DND-41 (cell line): ENCODE results near the gene HNRNPH3.

Source experiments
- ATAC-seq: fragments of 200-7000 bp; cut with Tn5 transposase; 3 replicates; pipeline ENCODE4 v1.9.1; 2021; ENCODE audit warnings: low read depth; ENCODE audit not compliant: insufficient read depth
- DNase-seq: peaks from one replicate; pipeline ENCODE4 v3.0.0-alpha.2; 2020
- H2AFZ ChIP-seq: 2 replicates; pipeline ENCODE4 v1.6.0; 2012; ENCODE audit warnings: low read depth, low read length
- H3K27ac ChIP-seq: 2 replicates; pipeline ENCODE4 v1.5.1; 2012; ENCODE audit warnings: low read length, inconsistent platforms
- H3K27me3 ChIP-seq: fragments of 200-600 bp; sonication (generic); 2 replicates; pipeline ENCODE4 v1.6.0; 2012; ENCODE audit warnings: low read length, mild to moderate bottlenecking, inconsistent platforms; ENCODE audit not compliant: insufficient read depth, poor library complexity
- H3K36me3 ChIP-seq: 2 replicates; pipeline ENCODE4 v1.5.1; 2012; ENCODE audit warnings: low read length, inconsistent platforms; ENCODE audit not compliant: insufficient read depth
- H3K4me1 ChIP-seq: 2 replicates; pipeline ENCODE4 v1.5.1; 2012; ENCODE audit warnings: mild to moderate bottlenecking, low read length; ENCODE audit not compliant: insufficient read depth
- H3K4me2 ChIP-seq: 2 replicates; pipeline ENCODE4 v1.6.0; 2012; ENCODE audit warnings: mild to moderate bottlenecking, moderate library complexity, low read length, inconsistent platforms; ENCODE audit not compliant: insufficient read depth
- H3K4me3 ChIP-seq, 2 experiments: fragments of 200-600 bp in 1 of 2; shearing (Covaris generic) in 1 of 2; 2 replicates each; pipeline ENCODE4 v1.5.1; 2012 to 2016; ENCODE audit warnings: inconsistent platforms in 2 of 2, low read length in 2 of 2, mild to moderate bottlenecking in 2 of 2, low read depth in 1 of 2, moderate library complexity in 1 of 2
- H3K79me2 ChIP-seq: 2 replicates; pipeline ENCODE4 v1.6.0; 2012; ENCODE audit warnings: low read length, inconsistent platforms; ENCODE audit not compliant: insufficient read depth
- H3K9ac ChIP-seq: 2 replicates; pipeline ENCODE4 v1.6.0; 2012; ENCODE audit warnings: low read depth, mild to moderate bottlenecking, inconsistent platforms, low read length, moderate library complexity
- H3K9me3 ChIP-seq: 2 replicates; pipeline ENCODE4 v1.5.1; 2012; ENCODE audit warnings: low read length, moderate library complexity, mild to moderate bottlenecking, inconsistent platforms; ENCODE audit not compliant: insufficient read depth, severe bottlenecking
- H4K20me1 ChIP-seq: 2 replicates; pipeline ENCODE4 v1.6.0; 2012; ENCODE audit warnings: low read length; ENCODE audit not compliant: insufficient read depth
- EZH2 ChIP-seq: IDR thresholded peaks from 3 replicates; pipeline ENCODE4 v1.6.1; 2012; ENCODE audit warnings: borderline replicate concordance, low read depth, mild to moderate bottlenecking, moderate library complexity, low read length, inconsistent platforms; ENCODE audit not compliant: severe bottlenecking
- TF ChIP-seq, protein P1 (sequence below): IDR thresholded peaks from 2 replicates; pipeline ENCODE4 v1.5.1; 2012; ENCODE audit warnings: borderline replicate concordance, low read length, moderate library complexity, mild to moderate bottlenecking; ENCODE audit not compliant: poor library complexity, severe bottlenecking; ENCODE audit errors: extremely low read depth

The HNRNPH3 gene

GRCh38 chr10:68333058-68333395 is 1.2 kb downstream of the HNRNPH3 start:
- H3K4me1 ChIP-seq, result peaks cover 63% of the 10 kb centered on the region

DNA sequence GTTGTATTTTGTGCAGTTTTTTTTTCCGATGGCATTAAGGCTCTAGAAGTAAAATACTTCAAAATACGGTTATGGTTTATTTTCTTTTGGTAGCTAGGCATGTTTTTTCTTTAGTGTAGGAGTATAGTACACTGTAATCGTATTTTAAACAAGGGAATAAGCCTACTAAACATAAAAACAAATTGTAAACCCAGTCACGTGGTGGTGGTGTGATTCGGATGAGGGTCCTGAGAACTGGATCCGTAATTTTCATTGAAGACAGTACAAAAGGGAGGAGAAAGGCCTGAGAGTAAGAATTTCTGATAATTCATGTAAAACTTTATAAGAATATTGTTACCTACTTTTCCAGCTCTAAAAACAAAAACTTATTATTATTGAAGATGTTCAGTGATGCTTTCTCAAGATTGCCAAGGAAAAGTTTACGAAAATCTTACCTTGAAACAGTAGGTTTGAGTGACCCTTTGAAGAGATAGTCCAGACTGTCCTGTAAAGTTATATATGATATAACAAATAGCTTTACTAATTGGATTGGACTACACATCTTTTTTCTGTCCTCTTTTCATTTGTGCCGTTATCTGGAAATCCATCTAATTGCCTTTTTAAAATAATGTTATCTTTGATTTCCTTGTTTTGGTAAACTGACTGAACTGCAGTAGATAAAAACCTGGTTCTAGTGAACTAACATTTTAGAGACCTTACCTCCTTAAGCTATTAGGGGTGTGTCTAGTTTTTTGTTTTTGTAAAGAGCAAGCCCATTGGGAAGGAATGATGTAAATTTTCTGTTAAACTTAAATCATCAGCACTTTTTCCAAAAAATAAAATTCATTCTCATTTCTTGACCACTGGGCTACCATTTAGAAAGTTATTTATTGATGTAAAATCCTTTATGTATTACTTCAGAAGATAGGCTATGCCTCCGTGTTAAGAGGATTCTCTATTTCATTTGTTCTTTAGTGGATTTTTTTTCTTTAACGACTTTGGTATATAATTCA is 1.9 kb downstream of the HNRNPH3 start:
- H2AFZ ChIP-seq, result no peak overlapping the region
- H3K9me3 ChIP-seq, result no peaks in the 10 kb centered on the region
- TF ChIP-seq EZH2, result no peak
- TF ChIP-seq, protein P1, sequence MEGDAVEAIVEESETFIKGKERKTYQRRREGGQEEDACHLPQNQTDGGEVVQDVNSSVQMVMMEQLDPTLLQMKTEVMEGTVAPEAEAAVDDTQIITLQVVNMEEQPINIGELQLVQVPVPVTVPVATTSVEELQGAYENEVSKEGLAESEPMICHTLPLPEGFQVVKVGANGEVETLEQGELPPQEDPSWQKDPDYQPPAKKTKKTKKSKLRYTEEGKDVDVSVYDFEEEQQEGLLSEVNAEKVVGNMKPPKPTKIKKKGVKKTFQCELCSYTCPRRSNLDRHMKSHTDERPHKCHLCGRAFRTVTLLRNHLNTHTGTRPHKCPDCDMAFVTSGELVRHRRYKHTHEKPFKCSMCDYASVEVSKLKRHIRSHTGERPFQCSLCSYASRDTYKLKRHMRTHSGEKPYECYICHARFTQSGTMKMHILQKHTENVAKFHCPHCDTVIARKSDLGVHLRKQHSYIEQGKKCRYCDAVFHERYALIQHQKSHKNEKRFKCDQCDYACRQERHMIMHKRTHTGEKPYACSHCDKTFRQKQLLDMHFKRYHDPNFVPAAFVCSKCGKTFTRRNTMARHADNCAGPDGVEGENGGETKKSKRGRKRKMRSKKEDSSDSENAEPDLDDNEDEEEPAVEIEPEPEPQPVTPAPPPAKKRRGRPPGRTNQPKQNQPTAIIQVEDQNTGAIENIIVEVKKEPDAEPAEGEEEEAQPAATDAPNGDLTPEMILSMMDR, result no peak
- H3K4me1 ChIP-seq, result peaks cover 60% of the 10 kb centered on the region
- peak overlapping the region; percentile 92 for H3K9ac ChIP-seq
- H3K4me2 ChIP-seq, result peak overlapping the region; percentile 85
- H3K4me3 ChIP-seq, result peak overlapping the region; percentile 64 to 76
- H4K20me1 ChIP-seq, result peaks cover 57% of the 10 kb centered on the region
- no peak for ATAC-seq
- H3K36me3 ChIP-seq, result peaks cover 57% of the 10 kb centered on the region
- peaks cover 85% of the 10 kb centered on the region for H3K79me2 ChIP-seq
- H3K27me3 ChIP-seq, result no peaks in the 10 kb centered on the region
- peak overlapping the region; percentile 99 for H3K27ac ChIP-seq
- no peak for DNase-seq

More at GRCh38 chr10:68333058-68333395, 1.2 kb downstream of the HNRNPH3 start:
- Histone ChIP-seq H3K27ac (peak overlapping the region; percentile 99), H3K27me3 (no peaks in the 10 kb centered on the region), H3K79me2 (peaks cover 78% of the 10 kb centered on the region), H3K9me3 (no peaks in the 10 kb centered on the region), H3K4me3 (peak overlapping the region; percentile 64 to 76), H2AFZ (no peak overlapping the region), H3K9ac (peak overlapping the region; percentile 92), H3K36me3 (peaks cover 50% of the 10 kb centered on the region), H3K4me2 (peak overlapping the region; percentile 85), H4K20me1 (peaks cover 50% of the 10 kb centered on the region)
- DNase-seq (no peak), ATAC-seq (no peak)
- TF ChIP-seq, protein P1, result no peak
- no peak for TF ChIP-seq EZH2

- peak overlapping the region; percentile 64 to 76 for H3K4me3 ChIP-seq
- ATAC-seq, result no peak
- peaks cover 69% of the 10 kb centered on the region for H3K36me3 ChIP-seq
- H3K27ac ChIP-seq, result peak overlapping the region; percentile 99; the same call in 1 of the 2 replicates
- H2AFZ ChIP-seq, result no peak overlapping the region
- DNase-seq, result no peak
- H3K27me3 ChIP-seq, result no peaks in the 10 kb centered on the region
- H3K4me2 ChIP-seq, result peak overlapping the region; percentile 85
- TF ChIP-seq, protein P1, result no peak
- peak overlapping the region; percentile 92 for H3K9ac ChIP-seq
- peaks cover 68% of the 10 kb centered on the region for H4K20me1 ChIP-seq
- H3K9me3 ChIP-seq, result no peaks in the 10 kb centered on the region
- peaks cover 60% of the 10 kb centered on the region for H3K4me1 ChIP-seq
- H3K79me2 ChIP-seq, result peaks cover 96% of the 10 kb centered on the region
Observed at GRCh38 chr10:68334672-68335467, 3.0 kb downstream of the HNRNPH3 start.
